ENCODE results near the gene ATP6AP2. TPM values are rescaled to one million over a fixed set of nuclear protein-coding genes. Genes with fewer than 3 reads are reported as not detected.
"Not testable (repeated sequence)": the region's sequence is repeated elsewhere in the genome, so short reads cannot be mapped to it uniquely, and the experiment has no call there.

Gene ATP6AP2
- total RNA-seq, 1 experiment from 2014 or later: 62.0 TPM

GRCh38 chrX:40564447-40564846 lies 16.3 kb upstream of the ATP6AP2 start:
- H4K20me1 ChIP-seq (ENCODE audit: insufficient read depth): no peaks in the 10 kb centered on the region
- CTCF ChIA-PET: no interaction called here
- no TSS peak for BruUV-seq (replicated peaks)

GRCh38 chrX:40570346-40571093 lies 10.2 kb upstream of the ATP6AP2 start:
- H3K9me3 ChIP-seq (ENCODE audit: control insufficient read depth in 1 of 2, insufficient read depth in 1 of 2, low read depth in 1 of 2, low read length in 2 of 2): no peaks in the 10 kb centered on the region
- ChIA-PET CTCF (no interaction called here), POLR2A (no interaction called here), RAD21 (ENCODE audit: low non-redundant PET in 1 of 2, low total read pairs in 2 of 2, uncharacterized antibody in 2 of 2, unreplicated experiment in 2 of 2) (no interaction called here)
- intact Hi-C loops (cut with micrococcal nuclease): loop anchor here (10.0 kb wide), 1 partner anchor 224 kb away; no protein-coding TSS in a partner anchor
- H3K27me3 ChIP-seq (ENCODE audit: insufficient read depth, low read length): no peaks in the 10 kb centered on the region
- no peak overlapping the region for H3K27ac ChIP-seq (ENCODE audit: low read depth, low read length)
- no peaks in the 10 kb centered on the region for H3K4me1 ChIP-seq (ENCODE audit: control insufficient read depth in 1 of 2, insufficient read depth in 2 of 2, low read length in 2 of 2)
- no peaks in the 10 kb centered on the region for H4K20me1 ChIP-seq (ENCODE audit: insufficient read depth)
- H2AFZ ChIP-seq (ENCODE audit: low read depth, low read length, poor library complexity, severe bottlenecking): no peak overlapping the region
- BruUV-seq (replicated peaks): no TSS peak
- H3K9me2 ChIP-seq (ENCODE audit: insufficient read depth): no peaks in the 10 kb centered on the region
- H3K36me3 ChIP-seq (ENCODE audit: control insufficient read depth in 1 of 2, insufficient read depth in 2 of 2, low read length in 2 of 2): no peaks in the 10 kb centered on the region
- no peak overlapping the region for H3K4me2 ChIP-seq (ENCODE audit: low read length)
- H3K9ac ChIP-seq (ENCODE audit: low read length): no peak overlapping the region
- H3K79me2 ChIP-seq (ENCODE audit: insufficient read depth, low read length): no peaks in the 10 kb centered on the region
- H3K4me3 ChIP-seq (replicated peaks in 1 of 2; ENCODE audit: low read depth in 1 of 2, low read length in 2 of 2): no peak overlapping the region
- DNase-seq (ENCODE audit: low read depth, low spot score): no peak
- ATAC-seq: no peak
- no peak for TF ChIP-seq SRF (IDR thresholded peaks at IDR 0.05; ENCODE audit: low read depth)
- no peak for TF ChIP-seq CTCF (IDR thresholded peaks at IDR 0.05 in 2 of 3, conservative IDR thresholded peaks at IDR 0.05 in 1 of 3; ENCODE audit: borderline replicate concordance in 1 of 3, insufficient read depth in 1 of 3, low read depth in 2 of 3, low read length in 2 of 3)
- no peak for TF ChIP-seq ZNF274 (IDR thresholded peaks at IDR 0.05; ENCODE audit: low read depth, low read length)
- TF ChIP-seq RAD21 (IDR thresholded peaks at IDR 0.05; ENCODE audit: low read depth): no peak
- TF ChIP-seq JUND (IDR thresholded peaks at IDR 0.05): no peak
- TF ChIP-seq YY1 (IDR thresholded peaks at IDR 0.05; ENCODE audit: extremely low read depth, insufficient replicate concordance, low read depth, low read length): no peak
- TF ChIP-seq SP1 (IDR thresholded peaks at IDR 0.05; ENCODE audit: low read depth): no peak

More at GRCh38 chrX:40564447-40564846, 16.3 kb upstream of the ATP6AP2 start:
- TF ChIP-seq TCF7L2 (IDR thresholded peaks at IDR 0.05; ENCODE audit: borderline replicate concordance, extremely low read depth, insufficient read depth, insufficient read length) (no peak), ZFX (IDR thresholded peaks at IDR 0.05) (no peak), POLR2AphosphoS5 (IDR thresholded peaks at IDR 0.05; ENCODE audit: low read depth, low read length) (no peak), SRF (IDR thresholded peaks at IDR 0.05; ENCODE audit: low read depth) (no peak)
- no peak overlapping the region for H2AFZ ChIP-seq (ENCODE audit: low read depth, low read length, poor library complexity, severe bottlenecking)
- no peaks in the 10 kb centered on the region for H3K79me2 ChIP-seq (ENCODE audit: insufficient read depth, low read length)
- H3K4me3 ChIP-seq (replicated peaks in 1 of 2; ENCODE audit: low read depth in 1 of 2, low read length in 2 of 2): no peak overlapping the region
- no peaks in the 10 kb centered on the region for H3K9me3 ChIP-seq (ENCODE audit: control insufficient read depth in 1 of 2, insufficient read depth in 1 of 2, low read depth in 1 of 2, low read length in 2 of 2)
- intact Hi-C loops (cut with micrococcal nuclease): no loop called here
- ATAC-seq: no peak
- no peaks in the 10 kb centered on the region for H3K36me3 ChIP-seq (ENCODE audit: control insufficient read depth in 1 of 2, insufficient read depth in 2 of 2, low read length in 2 of 2)
- DNase-seq (ENCODE audit: low read depth, low spot score): no peak
- ChIA-PET POLR2A (no interaction called here), RAD21 (ENCODE audit: low non-redundant PET in 1 of 2, low total read pairs in 2 of 2, uncharacterized antibody in 2 of 2, unreplicated experiment in 2 of 2) (no interaction called here)
- H3K27me3 ChIP-seq (ENCODE audit: insufficient read depth, low read length): no peaks in the 10 kb centered on the region
- no peaks in the 10 kb centered on the region for H3K4me1 ChIP-seq (ENCODE audit: control insufficient read depth in 1 of 2, insufficient read depth in 2 of 2, low read length in 2 of 2)
- H3K9me2 ChIP-seq (ENCODE audit: insufficient read depth): no peaks in the 10 kb centered on the region
- H3K27ac ChIP-seq (ENCODE audit: low read depth, low read length): no peak overlapping the region
- H3K4me2 ChIP-seq (ENCODE audit: low read length): no peak overlapping the region
- no peak overlapping the region for H3K9ac ChIP-seq (ENCODE audit: low read length)

- H3K4me3 ChIP-seq (replicated peaks in 1 of 2; ENCODE audit: low read depth in 1 of 2, low read length in 2 of 2); H3K9ac ChIP-seq (ENCODE audit: low read length); H3K27ac ChIP-seq (ENCODE audit: low read depth, low read length); CTCF ChIA-PET; BruUV-seq (replicated peaks); H3K27me3 ChIP-seq (ENCODE audit: insufficient read depth, low read length); H4K20me1 ChIP-seq (ENCODE audit: insufficient read depth); DNase-seq (ENCODE audit: low read depth, low spot score); RAD21 ChIA-PET (ENCODE audit: low non-redundant PET in 1 of 2, low total read pairs in 2 of 2, uncharacterized antibody in 2 of 2, unreplicated experiment in 2 of 2); ATAC-seq; POLR2A ChIA-PET; H3K9me3 ChIP-seq (ENCODE audit: control insufficient read depth in 1 of 2, insufficient read depth in 1 of 2, low read depth in 1 of 2, low read length in 2 of 2); H3K36me3 ChIP-seq (ENCODE audit: control insufficient read depth in 1 of 2, insufficient read depth in 2 of 2, low read length in 2 of 2); H2AFZ ChIP-seq (ENCODE audit: low read depth, low read length, poor library complexity, severe bottlenecking); H3K4me2 ChIP-seq (ENCODE audit: low read length); H3K4me1 ChIP-seq (ENCODE audit: control insufficient read depth in 1 of 2, insufficient read depth in 2 of 2, low read length in 2 of 2); H3K79me2 ChIP-seq (ENCODE audit: insufficient read depth, low read length); H3K9me2 ChIP-seq (ENCODE audit: insufficient read depth): not testable (repeated sequence)
- intact Hi-C loops (cut with micrococcal nuclease): loop anchor here (10.0 kb wide), 1 partner anchor 224 kb away; no protein-coding TSS in a partner anchor
These were observed 9.6 kb upstream of the ATP6AP2 start for GRCh38 chrX:40571164-40571563.

All from HCT116 (cell line).